Glutamatergic neuron (in vitro differentiated cells): ENCODE measurements around the gene RPS3. TPM values are rescaled to one million over a fixed set of nuclear protein-coding genes. Genes with fewer than 3 reads are reported as not detected.
"Not testable (repeated sequence)": the region's sequence is repeated elsewhere in the genome, so short reads cannot be mapped to it uniquely, and the experiment has no call there.

ENCODE experiments used
- DNase-seq: peaks from one replicate; pipeline ENCODE4 v3.0.0; 2022
- H3K27ac Mint-ChIP-seq: one replicate; pipeline ENCODE4 v1.8.0; 2020; ENCODE audit warnings: mild to moderate bottlenecking, mixed read lengths, inconsistent platforms; ENCODE audit not compliant: unreplicated experiment
- H3K27me3 Mint-ChIP-seq: one replicate; pipeline ENCODE4 v1.8.0; 2020; ENCODE audit warnings: mild to moderate bottlenecking, moderate library complexity, mixed read lengths, inconsistent platforms; ENCODE audit not compliant: unreplicated experiment
- H3K36me3 Mint-ChIP-seq: one replicate; pipeline ENCODE4 v1.8.0; 2020; ENCODE audit warnings: mild to moderate bottlenecking, mixed read lengths, inconsistent platforms; ENCODE audit not compliant: unreplicated experiment
- H3K4me1 Mint-ChIP-seq: one replicate; pipeline ENCODE4 v1.8.0; 2020; ENCODE audit warnings: mild to moderate bottlenecking, low read depth, mixed read lengths, inconsistent platforms; ENCODE audit not compliant: unreplicated experiment
- H3K4me3 Mint-ChIP-seq: one replicate; pipeline ENCODE4 v1.8.0; 2020; ENCODE audit warnings: mild to moderate bottlenecking, mixed read lengths, inconsistent platforms; ENCODE audit not compliant: unreplicated experiment
- H3K9me3 Mint-ChIP-seq: one replicate; pipeline ENCODE4 v1.8.0; 2020; ENCODE audit warnings: mild to moderate bottlenecking, moderate library complexity, mixed read lengths, inconsistent platforms; ENCODE audit not compliant: unreplicated experiment
- CTCF ChIP-seq: fragments of 200-600 bp; sonication (generic); IDR thresholded peaks from one replicate; pipeline ENCODE4 v1.5.0; 2021; ENCODE audit not compliant: partially characterized antibody, unreplicated experiment
- total RNA-seq: library from RNA; stranded (reverse); fragmentation: NEBNext Ultra II Directional; extraction: Animal tissue kit (Norgen Biotek cat#: 25700); gene quantifications from one replicate; pipeline ENCODE4 v1.2.1, GENCODE V29; 2021; ENCODE audit not compliant: unreplicated experiment

The RPS3 gene
- total RNA-seq, 1 donor from 2014 or later: 1,391 TPM

GRCh38 chr11:75403037-75403436 is 3.7 kb downstream of the RPS3 start:
- Mint-ChIP-seq H3K9me3 (peaks cover 5% of the 10 kb centered on the region), H3K27ac (peak overlapping the region; percentile 56), H3K4me1 (peaks cover 28% of the 10 kb centered on the region), H3K36me3 (no peaks in the 10 kb centered on the region), H3K27me3 (peaks cover 4% of the 10 kb centered on the region), H3K4me3 (peak overlapping the region; percentile 99)
- no peak for DNase-seq
- no peak for TF ChIP-seq CTCF

- H3K9me3 Mint-ChIP-seq: peaks cover 4% of the 10 kb centered on the region
- H3K27ac Mint-ChIP-seq: peak overlapping the region; percentile 56
- peaks cover 2% of the 10 kb centered on the region for H3K27me3 Mint-ChIP-seq
- H3K4me3 Mint-ChIP-seq: peak overlapping the region; percentile 3
- H3K4me1 Mint-ChIP-seq: peaks cover 28% of the 10 kb centered on the region
- no peaks in the 10 kb centered on the region for H3K36me3 Mint-ChIP-seq
- TF ChIP-seq CTCF: no peak
- no peak for DNase-seq
Observed at GRCh38 chr11:75403983-75404658, 4.8 kb downstream of the RPS3 start.

GRCh38 chr11:75406338-75406777 is 7.0 kb downstream of the RPS3 start:
- Mint-ChIP-seq H3K4me3 (no peak overlapping the region), H3K4me1 (peaks cover 27% of the 10 kb centered on the region), H3K9me3 (peaks cover 2% of the 10 kb centered on the region), H3K27me3 (peaks cover 2% of the 10 kb centered on the region), H3K27ac (peak overlapping the region; percentile 53), H3K36me3 (no peaks in the 10 kb centered on the region)
- DNase-seq: no peak
- TF ChIP-seq CTCF: no peak

- peaks cover 6% of the 10 kb centered on the region for H3K36me3 Mint-ChIP-seq
- H3K27me3 Mint-ChIP-seq: no peaks in the 10 kb centered on the region
- TF ChIP-seq CTCF: no peak
- peak overlapping the region; percentile 52 for H3K27ac Mint-ChIP-seq
- H3K4me3 Mint-ChIP-seq: no peak overlapping the region
- DNase-seq: no peak
- no peaks in the 10 kb centered on the region for H3K9me3 Mint-ChIP-seq
- peaks cover 7% of the 10 kb centered on the region for H3K4me1 Mint-ChIP-seq
Observed at GRCh38 chr11:75408957-75409219, 9.6 kb downstream of the RPS3 start.

GRCh38 chr11:75409971-75410370 is 10.7 kb downstream of the RPS3 start:
- not testable (repeated sequence) for H3K27ac Mint-ChIP-seq, H3K9me3 Mint-ChIP-seq, H3K4me3 Mint-ChIP-seq, H3K36me3 Mint-ChIP-seq, DNase-seq, H3K27me3 Mint-ChIP-seq, H3K4me1 Mint-ChIP-seq

GRCh38 chr11:75413146-75413545 is 13.8 kb downstream of the RPS3 start:
- not testable (repeated sequence) for H3K27ac Mint-ChIP-seq, H3K27me3 Mint-ChIP-seq, H3K36me3 Mint-ChIP-seq, H3K4me1 Mint-ChIP-seq, H3K9me3 Mint-ChIP-seq, H3K4me3 Mint-ChIP-seq, DNase-seq
